Epithelial cell of proximal tubule (primary cell): ENCODE measurements around the gene RNPC3. TPM values are rescaled to one million over a fixed set of nuclear protein-coding genes. Genes with fewer than 3 reads are reported as not detected.
"Not testable (repeated sequence)": the region's sequence is repeated elsewhere in the genome, so short reads cannot be mapped to it uniquely, and the experiment has no call there.

Experiments
- DNase-seq: peaks from one replicate; pipeline ENCODE4 v3.0.0-alpha.2; 2011; ENCODE audit warnings: low read depth
- H3K4me3 ChIP-seq: 2 replicates; pipeline ENCODE4 v1.5.1; 2011; ENCODE audit warnings: low read depth, mild to moderate bottlenecking, low read length
- CTCF ChIP-seq: conservative IDR thresholded peaks from 2 replicates; pipeline ENCODE4 v1.5.1; 2012; ENCODE audit warnings: low read depth, mild to moderate bottlenecking, low read length
- total RNA-seq: library from RNA; depleted of rRNA; stranded (reverse); fragments of >200 nt; gene quantifications from 2 replicates; pipeline ENCODE4 v1.2.3, GENCODE V29; 2015

RNPC3 gene
- total RNA-seq, 1 donor from 2014 or later, result 6.4 TPM

DNA sequence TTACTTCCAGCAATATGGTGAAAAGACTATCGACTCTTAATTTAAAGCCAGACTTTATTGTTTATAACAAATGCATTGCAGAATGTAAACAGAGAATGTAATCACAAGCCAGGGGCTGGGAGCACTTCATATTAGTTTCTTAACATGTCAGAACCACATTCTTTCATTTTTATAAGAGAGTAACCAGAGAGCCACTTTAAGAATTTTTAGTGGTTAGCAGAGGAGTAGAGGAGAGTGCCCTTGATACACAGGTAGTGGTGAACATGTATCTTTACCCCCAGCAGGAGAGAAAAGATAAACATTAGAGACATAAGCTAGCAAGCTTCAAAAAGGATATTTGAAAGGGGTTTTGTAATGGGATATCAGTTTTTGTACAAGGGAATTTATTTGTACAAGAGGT lies 57.0 kb downstream of the RNPC3 start:
- no peak overlapping the region for H3K4me3 ChIP-seq
- no peak for TF ChIP-seq CTCF

GRCh38 chr1:103583887-103584286 lies 58.4 kb downstream of the RNPC3 start:
- no peak overlapping the region for H3K4me3 ChIP-seq
- no peak for DNase-seq
- TF ChIP-seq CTCF, result no peak

More for the DNA sequence above, 57.0 kb downstream of the RNPC3 start:
- DNase-seq, result no peak

GRCh38 chr1:103584537-103584936 lies 59.0 kb downstream of the RNPC3 start:
- H3K4me3 ChIP-seq, result no peak overlapping the region
- DNase-seq, result no peak
- TF ChIP-seq CTCF, result no peak

DNA sequence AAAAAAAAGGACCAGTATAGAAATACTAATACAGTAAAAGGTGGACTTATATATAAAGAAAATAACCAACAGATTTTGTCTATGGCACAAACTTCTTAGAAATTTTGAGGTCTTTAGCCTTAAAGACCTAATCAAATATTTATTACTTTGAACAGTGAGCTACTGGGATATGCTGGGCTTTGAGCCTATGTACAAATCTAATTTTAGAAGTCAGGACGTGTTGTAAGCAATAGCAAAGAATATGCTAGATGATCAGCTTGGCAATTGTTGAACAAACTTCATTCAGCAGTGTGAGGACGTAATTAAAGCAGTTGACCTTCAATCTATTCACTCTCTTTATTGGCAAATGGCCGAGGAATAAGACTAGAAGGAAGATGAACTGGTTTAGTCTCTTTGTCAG lies 77.2 kb downstream of the RNPC3 start:
- DNase-seq, H3K4me3 ChIP-seq: not testable (repeated sequence)

Other genes starting within 250 kb of the RNPC3 start
- 0.65 and 2.9 TPM in 2 replicates for gene AMY2B, start 45.9 kb downstream of the RNPC3 start, total RNA-seq
- gene AMY2A, start 91.7 kb downstream of the RNPC3 start, total RNA-seq, result not detected in 2 replicates
- gene AMY1A, start 130.1 kb downstream of the RNPC3 start, total RNA-seq, result not detected in 2 replicates
- gene AMY1B, start 170.5 kb downstream of the RNPC3 start, total RNA-seq, result not detected in 2 replicates
- not detected in 2 replicates for gene AMY1C, start 224.2 kb downstream of the RNPC3 start, total RNA-seq